ENCODE results near the gene PDZRN3. TPM values are rescaled to one million over a fixed set of nuclear protein-coding genes. Genes with fewer than 3 reads are reported as not detected.

Gene PDZRN3
- total and polyA plus RNA-seq, 2 experiments from 2014 or later: 7.5 to 14.0 TPM

DNA sequence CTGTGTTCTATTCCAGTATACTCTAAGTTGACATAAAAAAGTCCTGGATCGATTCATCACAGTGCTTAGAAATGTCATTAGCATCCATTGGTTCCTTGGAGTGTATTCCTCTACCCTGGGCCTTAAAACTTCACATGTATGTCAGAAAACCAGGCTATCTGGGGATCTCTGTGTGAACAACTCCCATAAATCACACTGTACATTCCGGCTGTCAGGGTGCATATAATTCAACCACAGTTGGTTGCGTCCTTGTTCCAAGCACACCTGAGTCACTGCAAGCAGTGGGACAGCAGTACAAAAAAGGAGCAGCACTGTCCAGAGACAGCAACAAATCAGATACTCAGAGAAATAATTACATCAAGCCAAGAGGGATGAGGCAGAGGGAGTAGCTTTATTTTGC is 52.4 kb downstream of the PDZRN3 start:
- Histone ChIP-seq H3K79me2 (replicated peaks; ENCODE audit: insufficient read depth) (no peaks in the 10 kb centered on the region), H3K9me2 (ENCODE audit: insufficient read depth) (no peaks in the 10 kb centered on the region), H3K36me3 (ENCODE audit: insufficient read depth) (no peaks in the 10 kb centered on the region), H3K27ac (ENCODE audit: low read depth) (no peak overlapping the region), H3K4me2 (no peak overlapping the region), H3F3A (replicated peaks; ENCODE audit: low read depth) (no peaks in the 10 kb centered on the region), H3K4me1 (ENCODE audit: insufficient read depth) (no peaks in the 10 kb centered on the region), H3K4me3 (no peak overlapping the region), H3K27me3 (ENCODE audit: insufficient read depth) (no peaks in the 10 kb centered on the region), H4K20me1 (replicated peaks; ENCODE audit: insufficient read depth) (no peaks in the 10 kb centered on the region), H2AFZ (no peak overlapping the region)
- TF ChIP-seq STAT1 (IDR thresholded peaks at IDR 0.05; ENCODE audit: unreplicated experiment): no peak
- TF ChIP-seq JUNB (IDR thresholded peaks at IDR 0.05; ENCODE audit: unreplicated experiment): no peak
- TF ChIP-seq, protein P1, sequence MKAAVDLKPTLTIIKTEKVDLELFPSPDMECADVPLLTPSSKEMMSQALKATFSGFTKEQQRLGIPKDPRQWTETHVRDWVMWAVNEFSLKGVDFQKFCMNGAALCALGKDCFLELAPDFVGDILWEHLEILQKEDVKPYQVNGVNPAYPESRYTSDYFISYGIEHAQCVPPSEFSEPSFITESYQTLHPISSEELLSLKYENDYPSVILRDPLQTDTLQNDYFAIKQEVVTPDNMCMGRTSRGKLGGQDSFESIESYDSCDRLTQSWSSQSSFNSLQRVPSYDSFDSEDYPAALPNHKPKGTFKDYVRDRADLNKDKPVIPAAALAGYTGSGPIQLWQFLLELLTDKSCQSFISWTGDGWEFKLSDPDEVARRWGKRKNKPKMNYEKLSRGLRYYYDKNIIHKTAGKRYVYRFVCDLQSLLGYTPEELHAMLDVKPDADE (IDR thresholded peaks at IDR 0.05): no peak
- TF ChIP-seq EZH2 (IDR thresholded peaks at IDR 0.05; ENCODE audit: low read depth, unreplicated experiment): no peak
- TF ChIP-seq, protein P2, sequence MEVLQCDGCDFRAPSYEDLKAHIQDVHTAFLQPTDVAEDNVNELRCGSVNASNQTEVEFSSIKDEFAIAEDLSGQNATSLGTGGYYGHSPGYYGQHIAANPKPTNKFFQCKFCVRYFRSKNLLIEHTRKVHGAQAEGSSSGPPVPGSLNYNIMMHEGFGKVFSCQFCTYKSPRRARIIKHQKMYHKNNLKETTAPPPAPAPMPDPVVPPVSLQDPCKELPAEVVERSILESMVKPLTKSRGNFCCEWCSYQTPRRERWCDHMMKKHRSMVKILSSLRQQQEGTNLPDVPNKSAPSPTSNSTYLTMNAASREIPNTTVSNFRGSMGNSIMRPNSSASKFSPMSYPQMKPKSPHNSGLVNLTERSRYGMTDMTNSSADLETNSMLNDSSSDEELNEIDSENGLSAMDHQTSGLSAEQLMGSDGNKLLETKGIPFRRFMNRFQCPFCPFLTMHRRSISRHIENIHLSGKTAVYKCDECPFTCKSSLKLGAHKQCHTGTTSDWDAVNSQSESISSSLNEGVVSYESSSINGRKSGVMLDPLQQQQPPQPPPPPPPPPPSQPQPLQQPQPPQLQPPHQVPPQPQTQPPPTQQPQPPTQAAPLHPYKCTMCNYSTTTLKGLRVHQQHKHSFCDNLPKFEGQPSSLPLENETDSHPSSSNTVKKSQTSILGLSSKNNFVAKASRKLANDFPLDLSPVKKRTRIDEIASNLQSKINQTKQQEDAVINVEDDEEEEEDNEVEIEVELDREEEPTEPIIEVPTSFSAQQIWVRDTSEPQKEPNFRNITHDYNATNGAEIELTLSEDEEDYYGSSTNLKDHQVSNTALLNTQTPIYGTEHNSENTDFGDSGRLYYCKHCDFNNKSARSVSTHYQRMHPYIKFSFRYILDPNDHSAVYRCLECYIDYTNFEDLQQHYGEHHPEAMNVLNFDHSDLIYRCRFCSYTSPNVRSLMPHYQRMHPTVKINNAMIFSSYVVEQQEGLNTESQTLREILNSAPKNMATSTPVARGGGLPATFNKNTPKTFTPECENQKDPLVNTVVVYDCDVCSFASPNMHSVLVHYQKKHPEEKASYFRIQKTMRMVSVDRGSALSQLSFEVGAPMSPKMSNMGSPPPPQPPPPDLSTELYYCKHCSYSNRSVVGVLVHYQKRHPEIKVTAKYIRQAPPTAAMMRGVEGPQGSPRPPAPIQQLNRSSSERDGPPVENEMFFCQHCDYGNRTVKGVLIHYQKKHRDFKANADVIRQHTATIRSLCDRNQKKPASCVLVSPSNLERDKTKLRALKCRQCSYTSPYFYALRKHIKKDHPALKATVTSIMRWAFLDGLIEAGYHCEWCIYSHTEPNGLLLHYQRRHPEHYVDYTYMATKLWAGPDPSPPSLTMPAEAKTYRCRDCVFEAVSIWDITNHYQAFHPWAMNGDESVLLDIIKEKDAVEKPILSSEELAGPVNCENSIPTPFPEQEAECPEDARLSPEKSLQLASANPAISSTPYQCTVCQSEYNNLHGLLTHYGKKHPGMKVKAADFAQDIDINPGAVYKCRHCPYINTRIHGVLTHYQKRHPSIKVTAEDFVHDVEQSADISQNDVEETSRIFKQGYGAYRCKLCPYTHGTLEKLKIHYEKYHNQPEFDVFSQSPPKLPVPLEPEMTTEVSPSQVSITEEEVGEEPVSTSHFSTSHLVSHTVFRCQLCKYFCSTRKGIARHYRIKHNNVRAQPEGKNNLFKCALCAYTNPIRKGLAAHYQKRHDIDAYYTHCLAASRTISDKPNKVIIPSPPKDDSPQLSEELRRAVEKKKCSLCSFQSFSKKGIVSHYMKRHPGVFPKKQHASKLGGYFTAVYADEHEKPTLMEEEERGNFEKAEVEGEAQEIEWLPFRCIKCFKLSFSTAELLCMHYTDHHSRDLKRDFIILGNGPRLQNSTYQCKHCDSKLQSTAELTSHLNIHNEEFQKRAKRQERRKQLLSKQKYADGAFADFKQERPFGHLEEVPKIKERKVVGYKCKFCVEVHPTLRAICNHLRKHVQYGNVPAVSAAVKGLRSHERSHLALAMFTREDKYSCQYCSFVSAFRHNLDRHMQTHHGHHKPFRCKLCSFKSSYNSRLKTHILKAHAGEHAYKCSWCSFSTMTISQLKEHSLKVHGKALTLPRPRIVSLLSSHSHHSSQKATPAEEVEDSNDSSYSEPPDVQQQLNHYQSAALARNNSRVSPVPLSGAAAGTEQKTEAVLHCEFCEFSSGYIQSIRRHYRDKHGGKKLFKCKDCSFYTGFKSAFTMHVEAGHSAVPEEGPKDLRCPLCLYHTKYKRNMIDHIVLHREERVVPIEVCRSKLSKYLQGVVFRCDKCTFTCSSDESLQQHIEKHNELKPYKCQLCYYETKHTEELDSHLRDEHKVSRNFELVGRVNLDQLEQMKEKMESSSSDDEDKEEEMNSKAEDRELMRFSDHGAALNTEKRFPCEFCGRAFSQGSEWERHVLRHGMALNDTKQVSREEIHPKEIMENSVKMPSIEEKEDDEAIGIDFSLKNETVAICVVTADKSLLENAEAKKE (CRISPR knock-in tag; IDR thresholded peaks at IDR 0.05): no peak
- no peak for TF ChIP-seq POLR2AphosphoS5 (IDR thresholded peaks at IDR 0.05; ENCODE audit: low read depth)
- no peak for TF ChIP-seq CREB1 (CRISPR knock-in tag; IDR thresholded peaks at IDR 0.05; ENCODE audit: low read depth)
- no peak for TF ChIP-seq NANOG (IDR thresholded peaks at IDR 0.05; ENCODE audit: borderline replicate concordance)
- no peak for TF ChIP-seq ZNF114 (CRISPR knock-in tag; IDR thresholded peaks at IDR 0.05)
- TF ChIP-seq ZNF331 (CRISPR knock-in tag; IDR thresholded peaks at IDR 0.05; ENCODE audit: low read depth): no peak
- TF ChIP-seq, protein P3, sequence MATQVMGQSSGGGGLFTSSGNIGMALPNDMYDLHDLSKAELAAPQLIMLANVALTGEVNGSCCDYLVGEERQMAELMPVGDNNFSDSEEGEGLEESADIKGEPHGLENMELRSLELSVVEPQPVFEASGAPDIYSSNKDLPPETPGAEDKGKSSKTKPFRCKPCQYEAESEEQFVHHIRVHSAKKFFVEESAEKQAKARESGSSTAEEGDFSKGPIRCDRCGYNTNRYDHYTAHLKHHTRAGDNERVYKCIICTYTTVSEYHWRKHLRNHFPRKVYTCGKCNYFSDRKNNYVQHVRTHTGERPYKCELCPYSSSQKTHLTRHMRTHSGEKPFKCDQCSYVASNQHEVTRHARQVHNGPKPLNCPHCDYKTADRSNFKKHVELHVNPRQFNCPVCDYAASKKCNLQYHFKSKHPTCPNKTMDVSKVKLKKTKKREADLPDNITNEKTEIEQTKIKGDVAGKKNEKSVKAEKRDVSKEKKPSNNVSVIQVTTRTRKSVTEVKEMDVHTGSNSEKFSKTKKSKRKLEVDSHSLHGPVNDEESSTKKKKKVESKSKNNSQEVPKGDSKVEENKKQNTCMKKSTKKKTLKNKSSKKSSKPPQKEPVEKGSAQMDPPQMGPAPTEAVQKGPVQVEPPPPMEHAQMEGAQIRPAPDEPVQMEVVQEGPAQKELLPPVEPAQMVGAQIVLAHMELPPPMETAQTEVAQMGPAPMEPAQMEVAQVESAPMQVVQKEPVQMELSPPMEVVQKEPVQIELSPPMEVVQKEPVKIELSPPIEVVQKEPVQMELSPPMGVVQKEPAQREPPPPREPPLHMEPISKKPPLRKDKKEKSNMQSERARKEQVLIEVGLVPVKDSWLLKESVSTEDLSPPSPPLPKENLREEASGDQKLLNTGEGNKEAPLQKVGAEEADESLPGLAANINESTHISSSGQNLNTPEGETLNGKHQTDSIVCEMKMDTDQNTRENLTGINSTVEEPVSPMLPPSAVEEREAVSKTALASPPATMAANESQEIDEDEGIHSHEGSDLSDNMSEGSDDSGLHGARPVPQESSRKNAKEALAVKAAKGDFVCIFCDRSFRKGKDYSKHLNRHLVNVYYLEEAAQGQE (IDR thresholded peaks at IDR 0.05; ENCODE audit: unreplicated experiment): no peak
- TF ChIP-seq EZH2phosphoT487 (IDR thresholded peaks at IDR 0.05; ENCODE audit: unreplicated experiment): no peak
- TF ChIP-seq, protein P4, sequence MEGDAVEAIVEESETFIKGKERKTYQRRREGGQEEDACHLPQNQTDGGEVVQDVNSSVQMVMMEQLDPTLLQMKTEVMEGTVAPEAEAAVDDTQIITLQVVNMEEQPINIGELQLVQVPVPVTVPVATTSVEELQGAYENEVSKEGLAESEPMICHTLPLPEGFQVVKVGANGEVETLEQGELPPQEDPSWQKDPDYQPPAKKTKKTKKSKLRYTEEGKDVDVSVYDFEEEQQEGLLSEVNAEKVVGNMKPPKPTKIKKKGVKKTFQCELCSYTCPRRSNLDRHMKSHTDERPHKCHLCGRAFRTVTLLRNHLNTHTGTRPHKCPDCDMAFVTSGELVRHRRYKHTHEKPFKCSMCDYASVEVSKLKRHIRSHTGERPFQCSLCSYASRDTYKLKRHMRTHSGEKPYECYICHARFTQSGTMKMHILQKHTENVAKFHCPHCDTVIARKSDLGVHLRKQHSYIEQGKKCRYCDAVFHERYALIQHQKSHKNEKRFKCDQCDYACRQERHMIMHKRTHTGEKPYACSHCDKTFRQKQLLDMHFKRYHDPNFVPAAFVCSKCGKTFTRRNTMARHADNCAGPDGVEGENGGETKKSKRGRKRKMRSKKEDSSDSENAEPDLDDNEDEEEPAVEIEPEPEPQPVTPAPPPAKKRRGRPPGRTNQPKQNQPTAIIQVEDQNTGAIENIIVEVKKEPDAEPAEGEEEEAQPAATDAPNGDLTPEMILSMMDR (conservative IDR thresholded peaks at IDR 0.05; ENCODE audit: low read depth in 2 of 2): no peak
- Mint-ChIP-seq H3K4me1 (peaks cover 7% of the 10 kb centered on the region; the same call in 2 of the 3 replicates), H3K4me3 (no peak overlapping the region), H3K27me3 (ENCODE audit: insufficient read depth, low read depth, poor library complexity) (peaks cover 2% of the 10 kb centered on the region), H3K27ac (no peak overlapping the region), H3K9me3 (no peaks in the 10 kb centered on the region), H3K36me3 (ENCODE audit: low read depth) (no peaks in the 10 kb centered on the region)
- ATAC-seq (no peak), DNase-seq (ENCODE audit: low spot score) (no peak)
